ENCODE data around the gene EML6.
A peak's percentile ranks its signal among the peaks of the same experiment; 100 is the strongest.
"Not testable (repeated sequence)": the region's sequence is repeated elsewhere in the genome, so short reads cannot be mapped to it uniquely, and the experiment has no call there.

Gene EML6

GRCh38 chr2:54723131-54723995 lies at the start of gene EML6:
TSS of gene EML6 (plus strand) at chr2:54723662. CDS start at chr2:54725062, 1,400 bp downstream.
- peak; percentile 99 for DNase-seq

GRCh38 chr2:54675281-54675680 lies 48.2 kb upstream of the EML6 start:
- DNase-seq: no peak

GRCh38 chr2:54675738-54676137 lies 47.7 kb upstream of the EML6 start:
- DNase-seq: no peak

DNA sequence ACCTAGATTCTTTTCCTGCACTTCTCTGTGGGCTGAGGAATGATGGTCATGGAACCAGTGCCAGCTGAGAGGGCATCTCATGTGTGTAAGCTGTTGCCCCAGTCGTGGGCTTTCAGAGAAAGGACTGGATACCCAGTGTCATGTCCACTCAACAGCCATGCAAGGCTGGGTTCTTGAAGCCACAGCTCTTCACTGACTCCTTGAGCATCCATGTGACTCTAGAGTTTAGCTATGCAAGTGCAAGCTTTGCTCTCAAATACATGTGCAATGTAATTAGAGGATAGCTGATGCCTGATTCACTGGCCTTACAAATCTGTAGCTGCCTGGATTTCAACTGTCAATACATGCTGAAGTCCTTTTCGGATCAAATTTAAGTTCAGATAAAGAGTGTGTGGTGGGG lies 46.8 kb upstream of the EML6 start:
- DNase-seq: no peak

DNA sequence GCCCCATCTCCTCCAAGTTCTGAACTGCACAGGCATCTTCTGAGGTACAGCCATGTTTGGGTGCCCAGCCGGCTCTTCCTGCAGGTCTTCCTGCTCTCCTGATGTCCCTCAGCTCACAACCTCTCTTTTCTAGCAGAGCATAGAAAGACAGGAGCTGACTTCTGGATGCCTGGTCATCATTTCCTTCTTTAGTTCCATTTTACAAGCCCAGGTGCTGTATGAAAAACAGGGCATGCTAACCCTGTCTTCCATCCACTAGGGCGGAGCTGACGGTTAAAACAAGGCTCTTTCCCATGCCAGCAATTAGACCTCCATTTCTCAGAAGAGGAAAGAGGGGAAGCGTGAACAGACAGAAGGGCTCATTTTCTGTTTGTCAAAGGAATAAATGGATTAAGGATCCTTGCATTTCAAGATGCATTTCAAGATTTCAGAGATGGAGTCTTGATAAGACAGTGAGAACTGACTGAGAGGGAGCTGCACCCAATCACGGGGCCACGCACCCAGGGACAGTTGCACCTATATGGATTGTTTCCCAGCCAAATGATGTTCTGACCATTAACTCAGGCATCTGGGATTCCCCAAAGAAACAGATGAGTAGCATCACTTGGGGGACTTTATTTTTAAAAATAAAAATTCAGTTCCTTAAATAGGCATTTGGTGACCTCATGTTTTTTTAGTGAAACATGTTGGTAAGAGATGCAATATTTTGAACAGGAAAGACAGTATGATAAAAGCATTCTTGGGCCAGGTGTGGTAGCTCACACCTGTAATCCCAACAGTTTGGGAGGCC lies 45.8 kb upstream of the EML6 start:
- DNase-seq: no peak

DNA sequence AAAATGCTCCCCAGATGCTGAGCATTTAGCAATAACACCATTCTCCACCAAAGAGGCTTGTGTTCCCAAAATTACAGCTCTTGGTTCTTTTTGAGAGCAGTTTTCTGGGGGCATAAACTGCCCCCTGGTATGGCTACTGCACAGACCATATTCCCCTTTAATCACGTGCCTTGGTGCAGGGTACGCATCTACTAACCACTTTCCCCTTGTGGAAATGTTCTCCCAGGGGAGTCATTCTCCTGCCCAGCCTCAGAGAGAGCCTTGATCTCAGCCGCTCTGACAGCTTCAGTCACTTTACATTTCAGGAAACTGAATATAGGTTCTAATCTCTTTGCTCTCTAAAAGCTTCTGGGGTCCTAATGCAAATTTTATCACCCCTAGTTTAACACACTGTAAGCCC lies 44.7 kb upstream of the EML6 start:
- no peak for DNase-seq

DNA sequence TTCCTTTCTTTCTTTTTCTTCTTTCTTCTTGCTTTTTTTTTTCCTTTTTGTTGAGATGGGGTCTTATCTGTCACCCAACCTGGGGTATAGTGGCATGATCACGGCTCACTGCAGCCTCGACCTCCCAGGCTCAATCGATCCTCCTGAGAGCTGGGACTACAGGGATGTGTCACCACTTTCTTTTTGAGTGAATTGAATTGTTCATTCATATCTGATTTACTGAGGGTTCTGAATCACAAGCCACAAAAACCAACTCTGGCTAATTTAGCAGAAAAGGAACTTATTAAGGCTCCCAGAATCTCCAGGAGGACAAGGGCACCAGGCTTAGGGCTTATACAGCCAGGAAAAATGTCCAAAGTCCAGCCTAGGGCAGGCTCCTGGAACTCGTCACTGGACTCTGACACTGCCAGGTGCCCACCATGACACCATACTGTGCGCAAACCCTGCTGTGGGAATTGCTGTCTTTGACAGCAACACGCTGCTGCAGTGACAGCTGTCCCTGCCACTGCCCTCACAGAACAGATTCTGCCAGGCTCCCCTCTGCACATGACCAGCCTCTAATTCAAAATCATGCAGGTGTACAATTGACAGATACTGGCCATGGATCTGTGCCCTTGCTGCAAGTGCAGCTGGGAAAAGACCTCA lies 42.9 kb upstream of the EML6 start:
- no peak for DNase-seq

GRCh38 chr2:54681416-54681815 lies 42.0 kb upstream of the EML6 start:
- no peak for DNase-seq

- DNase-seq: no peak
These were observed 39.9 kb upstream of the EML6 start for GRCh38 chr2:54683596-54683995.

DNA sequence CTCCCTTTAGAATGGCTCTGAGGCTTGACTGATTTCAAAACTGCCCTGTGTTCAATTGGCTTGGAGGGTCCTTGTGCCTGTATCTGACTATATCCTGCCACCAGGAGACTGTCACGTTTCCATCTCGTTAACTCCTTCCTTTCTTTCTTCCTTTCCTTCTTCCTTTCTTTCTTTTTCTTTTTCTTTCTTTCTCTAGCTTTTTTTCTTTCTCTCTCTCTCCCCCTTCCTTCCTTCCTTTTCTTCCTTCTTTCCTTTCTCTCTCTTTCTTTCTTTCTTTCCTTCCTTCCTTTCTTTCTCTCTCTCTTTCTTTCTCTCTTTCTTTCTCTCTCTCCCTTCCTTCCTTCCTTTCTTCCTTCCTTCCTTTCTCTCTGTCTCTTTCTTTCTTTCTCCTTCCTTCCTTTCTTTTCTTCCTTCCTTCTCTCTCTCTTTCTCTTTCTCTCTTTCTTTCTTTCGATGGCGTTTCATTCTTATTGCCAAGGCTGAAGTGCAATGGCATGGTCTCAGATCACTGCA lies 38.1 kb upstream of the EML6 start:
- no peak for DNase-seq

- no peak for DNase-seq
These were observed 35.8 kb upstream of the EML6 start for GRCh38 chr2:54687595-54688152.

DNA sequence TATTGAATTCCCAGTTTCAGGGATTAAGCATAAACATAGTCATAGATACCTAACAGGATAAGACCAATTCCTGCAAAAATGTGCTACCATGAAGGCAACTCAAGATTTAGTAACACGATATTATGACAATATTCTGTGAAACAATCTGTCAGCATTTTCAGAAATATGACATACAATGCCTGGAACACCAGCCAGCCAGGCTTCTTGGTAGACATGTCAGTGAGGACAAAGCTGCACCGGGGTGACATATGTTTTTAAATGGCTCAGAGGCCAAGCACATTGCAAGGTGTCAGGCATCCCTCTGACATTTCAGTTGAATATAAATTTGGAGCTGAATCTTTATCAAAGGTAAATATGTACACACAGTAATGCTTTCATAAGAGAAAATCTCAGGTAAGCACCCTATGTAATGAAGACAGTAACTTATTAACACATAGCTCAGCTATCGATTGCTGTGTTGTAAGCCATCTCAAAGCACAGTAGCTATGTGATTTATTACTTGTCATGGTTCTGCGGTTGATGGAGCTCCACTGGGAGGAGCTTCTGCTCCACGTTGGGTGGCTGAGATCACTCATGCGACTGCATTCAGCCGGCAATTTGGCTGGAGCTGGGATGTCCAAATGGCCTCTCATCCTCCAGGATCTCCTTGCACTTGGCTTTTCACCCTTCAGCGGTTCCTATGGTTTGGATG lies 31.9 kb upstream of the EML6 start:
- DNase-seq: no peak

GRCh38 chr2:54692556-54692955 lies 30.9 kb upstream of the EML6 start:
- no peak for DNase-seq

- no peak for DNase-seq
These were observed 28.1 kb upstream of the EML6 start for GRCh38 chr2:54695378-54695777.

DNA sequence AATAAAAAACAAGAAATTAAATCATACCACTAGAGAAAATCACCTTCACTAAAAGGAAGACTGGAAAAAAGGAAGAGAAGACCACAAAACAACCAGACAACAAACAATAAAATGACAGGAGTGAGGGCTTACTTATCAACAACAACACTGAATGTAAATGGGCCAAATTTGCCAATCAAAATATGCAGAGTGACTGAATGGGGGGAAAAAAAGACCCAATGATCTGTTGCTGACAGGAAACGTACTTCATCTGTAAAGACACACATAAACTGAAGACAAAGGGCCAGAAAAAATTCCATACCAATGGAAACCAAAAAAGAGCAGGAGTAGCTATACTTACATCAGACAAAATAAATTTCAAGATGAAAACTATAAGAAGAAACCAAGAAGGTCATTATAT lies 25.5 kb upstream of the EML6 start:
- DNase-seq: no peak

- DNase-seq: not testable (repeated sequence)
These were observed 24.5 kb upstream of the EML6 start for GRCh38 chr2:54698926-54699325.

- no peak for DNase-seq
These were observed 23.8 kb upstream of the EML6 start for GRCh38 chr2:54699665-54700064.

DNA sequence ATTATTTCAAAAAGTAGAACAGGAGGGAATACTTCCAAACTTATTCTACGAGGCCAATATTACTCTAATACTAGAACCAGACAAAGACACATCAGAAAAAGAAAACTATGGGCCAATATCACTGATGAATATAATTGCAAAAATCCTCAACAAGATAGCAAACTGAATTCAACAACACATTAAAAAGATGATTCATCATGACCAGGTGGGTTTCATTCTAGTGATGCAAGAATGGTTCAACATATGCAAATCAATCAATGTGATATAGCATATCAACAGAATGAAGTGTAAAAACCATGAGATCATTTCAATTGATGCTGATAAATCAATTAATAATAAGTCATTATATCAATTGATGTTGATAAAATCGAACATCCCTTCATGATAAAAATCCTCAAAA lies 22.4 kb upstream of the EML6 start:
- no peak for DNase-seq

- no peak for DNase-seq
These were observed 19.2 kb upstream of the EML6 start for GRCh38 chr2:54704238-54704637.

- no peak for DNase-seq
These were observed 18.5 kb upstream of the EML6 start for GRCh38 chr2:54704688-54705605.

DNA sequence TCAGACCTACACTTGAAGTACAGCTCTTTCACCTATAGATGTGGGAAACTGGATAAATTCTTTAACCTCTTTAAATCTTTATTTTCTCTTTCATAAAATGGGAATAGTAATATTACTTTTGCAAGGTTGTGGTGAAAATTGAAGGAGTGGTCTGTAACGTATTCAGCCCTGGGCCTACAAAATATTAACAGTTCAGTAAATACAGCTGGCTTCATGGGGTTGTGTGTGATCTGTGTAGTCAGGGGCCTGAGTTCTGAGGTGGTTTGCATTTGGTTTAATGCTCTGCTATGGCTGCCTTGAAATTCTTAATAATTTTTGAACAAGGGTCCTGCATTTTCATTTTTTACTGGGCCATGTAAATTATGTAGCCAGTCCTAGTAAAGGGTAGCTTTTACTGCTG lies 16.8 kb upstream of the EML6 start:
- DNase-seq: no peak

Measured in CD4-positive, alpha-beta T cell treated with Interleukin-6 for 4 hours (primary cell).